Right lung (tissue), 5 donors: ENCODE measurements around the gene CCDC33. TPM values are rescaled to one million over a fixed set of nuclear protein-coding genes. Genes with fewer than 3 reads are reported as not detected.

Experiments used
- DNase-seq, 2 donors: peaks; one replicate each; pipeline ENCODE4 v3.0.0-alpha.2; 2013
- polyA plus RNA-seq, 5 donors: library from polyadenylated mRNA; unstranded; fragments of 120-200 nt; gene quantifications; one replicate each; pipeline versions ENCODE4 v1.2.1 to v1.2.3, GENCODE V29; 2013; ENCODE audit warnings: inconsistent platforms in 1 of 5, low replicate concordance in 1 of 5; ENCODE audit not compliant: insufficient read length in 5 of 5, insufficient read depth in 1 of 5

The CCDC33 gene
- polyA plus RNA-seq, 5 donors, result 0.57 to 2.6 (median 1.8) TPM

DNA sequence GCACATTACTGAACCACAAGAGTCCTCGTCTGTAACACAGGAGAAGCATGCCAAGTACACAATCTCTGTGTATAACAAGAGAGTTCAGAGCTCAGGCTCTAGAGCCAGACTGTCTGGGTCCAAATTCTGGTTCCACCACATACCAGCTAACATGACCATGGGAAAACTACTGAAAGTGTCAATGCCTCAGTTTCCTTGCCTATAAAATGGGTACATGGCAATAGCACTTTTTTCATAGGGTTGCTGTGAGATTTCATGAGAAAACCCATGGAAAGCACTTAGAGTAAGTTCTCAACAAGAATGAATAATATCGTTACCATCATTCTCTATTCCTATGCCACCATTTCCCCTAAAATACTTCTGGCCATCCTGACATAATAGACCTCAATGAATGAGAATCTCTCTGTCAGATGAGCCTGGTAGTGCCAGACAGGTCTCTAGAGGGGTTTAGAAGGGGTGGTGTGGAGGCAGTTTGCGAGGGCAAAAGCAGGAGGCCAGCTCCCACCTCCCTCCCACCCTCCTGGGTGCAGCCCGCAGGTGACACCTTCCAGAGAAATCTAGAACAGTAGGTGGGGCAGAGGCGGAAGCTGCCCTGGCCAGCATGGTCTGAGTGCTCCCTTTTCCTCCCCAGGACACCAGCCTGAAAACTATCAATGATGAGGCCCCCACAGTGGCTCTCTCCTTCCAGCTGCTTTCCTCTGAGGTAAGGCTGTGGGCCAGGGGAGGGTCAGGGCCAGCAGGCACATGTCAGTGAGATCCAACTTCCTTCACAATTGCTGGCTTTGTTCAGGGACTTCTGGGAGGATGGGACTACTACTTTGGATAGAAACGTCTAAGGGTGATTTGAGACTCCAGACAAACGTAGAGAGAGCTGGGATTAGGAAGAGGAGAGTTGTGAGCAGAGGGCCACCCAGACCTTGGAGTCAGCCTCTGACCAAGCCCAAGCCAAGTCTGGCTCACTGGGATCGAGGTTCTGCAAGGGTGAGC lies 45.3 kb downstream of the CCDC33 start:
- DNase-seq, result no peak

DNA sequence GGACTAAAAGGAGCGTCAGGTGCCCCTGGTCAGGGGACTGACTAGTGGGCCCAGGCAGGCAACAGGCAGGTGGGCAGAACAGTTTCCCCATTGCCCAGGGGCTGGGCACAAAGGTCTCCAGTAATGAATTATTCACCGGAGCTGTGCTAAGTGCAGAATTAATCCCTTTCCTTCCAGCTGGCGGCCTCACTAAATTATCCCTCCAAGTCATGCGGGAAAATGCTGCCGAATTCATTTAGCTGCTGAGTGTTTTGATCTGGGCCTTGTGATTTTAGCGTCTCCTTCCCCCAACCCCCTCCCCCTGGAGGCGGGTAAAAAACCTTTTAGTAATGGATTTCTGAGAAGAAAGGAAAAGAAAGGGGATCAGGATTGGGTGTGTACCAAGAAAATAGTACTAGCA lies 47.2 kb downstream of the CCDC33 start:
- no peak for DNase-seq

DNA sequence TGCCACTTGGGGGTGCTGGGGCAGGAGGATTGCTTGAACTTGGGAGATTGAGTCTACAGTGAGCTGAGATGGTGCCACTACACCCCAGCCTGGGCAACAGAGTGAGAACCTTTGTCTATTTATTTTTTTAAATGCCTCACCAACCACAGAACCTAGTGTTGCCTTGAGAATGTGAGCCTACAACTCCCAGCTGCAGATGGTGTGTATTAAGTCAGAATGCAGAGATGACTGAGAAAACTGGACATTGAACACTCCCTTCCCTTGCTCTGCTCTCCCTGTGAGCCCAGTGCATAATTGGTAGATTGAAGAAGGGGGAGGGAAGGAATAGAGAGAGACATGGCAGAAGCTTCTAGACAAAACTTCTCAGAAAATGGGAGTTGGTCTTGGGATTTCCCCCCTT lies 53.5 kb downstream of the CCDC33 start:
- no peak for DNase-seq

DNA sequence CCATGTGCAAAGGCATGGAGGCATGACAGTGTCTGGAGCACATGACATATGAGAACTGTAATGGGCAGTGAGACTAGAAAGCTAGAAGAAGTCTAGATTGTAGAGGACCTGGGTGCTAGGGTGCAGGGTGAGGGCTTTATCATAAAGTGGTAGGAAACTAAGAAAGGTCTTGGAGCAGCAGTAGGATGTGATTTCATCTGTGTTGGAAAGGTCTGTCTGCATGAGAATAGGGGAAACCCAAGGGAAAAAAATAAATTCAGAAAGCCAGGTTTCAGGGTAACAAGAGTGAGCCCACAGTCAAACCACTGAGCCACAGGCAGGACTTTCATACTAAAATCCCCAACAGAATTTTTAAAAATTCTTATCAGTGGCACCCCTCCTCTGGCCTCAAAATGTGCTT lies 54.5 kb downstream of the CCDC33 start:
- DNase-seq, result no peak

DNA sequence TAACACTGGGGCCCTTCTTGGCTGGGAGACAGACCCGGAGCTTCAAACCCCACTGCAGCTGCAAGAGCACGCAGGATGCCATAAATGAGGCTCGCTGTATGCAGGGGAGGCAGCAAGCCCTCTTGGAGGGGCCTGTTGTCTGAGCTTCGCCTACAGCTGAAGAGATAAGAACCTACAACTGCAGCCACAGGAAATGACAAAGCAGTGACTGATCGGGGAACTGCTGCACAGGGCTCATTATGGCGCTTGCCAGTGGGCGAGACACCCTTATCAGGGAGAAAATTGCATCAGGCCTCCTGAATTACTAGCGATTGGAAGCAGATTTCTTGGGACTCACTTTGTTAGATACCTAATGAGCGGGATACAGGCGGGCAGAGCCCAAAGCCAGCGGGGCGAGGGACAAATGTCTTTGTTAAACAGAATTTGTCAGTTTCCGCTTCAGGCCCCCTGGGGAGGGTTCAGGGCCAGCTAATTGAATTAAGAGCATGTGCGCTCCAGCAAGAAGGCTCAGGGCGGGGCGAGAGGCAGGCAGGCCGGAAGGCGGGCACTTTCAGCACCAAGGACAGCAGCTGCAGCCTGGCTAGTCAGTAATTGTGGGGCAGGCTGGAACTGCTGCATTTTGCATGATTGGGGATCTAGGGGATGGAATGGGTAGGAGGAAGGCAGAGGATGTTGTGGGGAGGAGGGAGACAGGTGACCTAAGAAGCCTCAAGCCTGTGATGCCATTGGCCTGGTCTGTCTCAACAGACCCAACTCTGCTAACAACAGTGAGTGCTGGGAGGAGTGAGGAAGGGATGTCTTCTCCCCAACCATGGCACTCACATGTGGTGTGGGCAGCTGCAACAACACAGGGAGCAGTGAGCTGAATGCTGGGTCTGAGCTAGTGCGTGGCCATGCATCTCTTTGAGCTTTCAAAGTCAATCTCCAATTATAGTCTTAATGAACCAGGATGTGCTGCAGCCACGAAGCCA lies 55.3 kb downstream of the CCDC33 start:
- peak; percentile 65 to 79 for DNase-seq

DNA sequence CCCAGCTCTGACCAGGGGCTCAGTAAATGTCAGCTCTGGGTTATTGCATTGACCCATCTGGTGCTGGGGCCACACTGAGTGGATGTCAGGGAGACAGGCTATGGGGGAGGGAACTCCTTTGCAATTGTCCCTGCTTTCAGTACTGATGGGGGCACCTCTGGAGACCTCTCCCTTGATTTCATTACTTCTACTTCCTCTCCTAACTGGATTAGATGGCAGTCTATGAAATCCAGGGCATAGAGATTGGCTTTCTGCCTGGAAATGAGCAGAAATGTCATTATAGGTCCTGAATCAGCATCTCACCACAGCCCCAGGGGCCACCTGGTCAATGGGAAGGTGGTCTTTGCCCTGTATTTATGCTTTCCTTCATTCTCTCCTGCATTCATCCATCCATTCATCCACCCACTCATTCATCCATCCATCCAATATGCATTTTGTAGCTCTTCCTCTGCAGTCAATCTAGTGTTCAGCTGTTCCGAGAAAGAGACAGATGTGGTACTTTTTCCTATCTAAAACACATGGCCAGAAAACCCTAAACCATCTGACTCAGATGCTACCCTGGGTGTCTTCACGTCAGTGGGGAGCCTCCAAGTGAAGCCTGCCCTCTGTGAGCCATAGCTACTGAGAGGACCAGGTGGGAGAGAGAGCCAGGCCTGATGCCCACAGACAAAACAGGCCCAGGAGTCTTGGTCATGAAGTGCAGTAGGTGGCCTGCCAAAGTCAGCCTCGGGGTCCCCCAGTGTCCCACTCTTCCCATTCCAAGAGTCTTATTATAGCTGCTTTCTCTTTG lies 57.1 kb downstream of the CCDC33 start:
- no peak for DNase-seq

DNA sequence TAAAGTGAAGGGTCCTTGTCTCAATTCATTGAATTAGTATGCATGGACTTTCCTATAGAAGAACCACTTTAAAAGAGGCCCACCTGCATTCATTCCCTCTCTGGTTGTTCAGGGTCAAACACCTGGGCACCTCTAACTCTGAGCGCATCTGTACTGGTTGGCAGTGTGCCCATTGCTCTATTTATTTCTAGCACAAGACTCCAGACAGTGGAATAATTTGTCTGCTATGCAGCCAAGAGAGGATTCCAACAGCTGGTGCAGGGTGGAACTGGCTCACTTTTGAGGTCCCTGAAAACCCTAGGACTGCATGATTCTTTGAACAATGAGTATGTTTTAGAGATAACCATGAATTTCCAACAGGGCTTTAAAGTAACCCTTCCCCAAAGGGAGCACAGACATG lies 57.9 kb downstream of the CCDC33 start:
- DNase-seq, result no peak

DNA sequence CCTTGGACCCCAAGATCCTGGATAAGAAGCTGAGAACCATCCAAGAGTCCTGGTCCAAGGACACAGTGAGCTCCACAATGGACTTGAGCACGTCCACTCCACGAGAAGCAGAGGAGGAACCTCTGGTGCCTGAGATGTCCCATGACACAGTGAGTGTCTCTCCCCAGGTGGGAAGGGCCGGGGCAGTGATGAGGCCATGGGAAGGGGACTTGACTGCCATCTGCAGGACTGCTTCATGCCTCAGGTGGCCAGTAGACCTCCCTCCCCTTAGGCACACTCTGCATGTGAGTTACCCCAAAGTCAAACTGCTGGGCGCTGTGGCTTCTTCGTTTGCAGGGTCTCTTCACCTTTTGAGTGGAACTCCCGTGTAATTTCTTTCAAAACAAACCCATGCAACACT lies 59.7 kb downstream of the CCDC33 start:
- DNase-seq, result no peak

DNA sequence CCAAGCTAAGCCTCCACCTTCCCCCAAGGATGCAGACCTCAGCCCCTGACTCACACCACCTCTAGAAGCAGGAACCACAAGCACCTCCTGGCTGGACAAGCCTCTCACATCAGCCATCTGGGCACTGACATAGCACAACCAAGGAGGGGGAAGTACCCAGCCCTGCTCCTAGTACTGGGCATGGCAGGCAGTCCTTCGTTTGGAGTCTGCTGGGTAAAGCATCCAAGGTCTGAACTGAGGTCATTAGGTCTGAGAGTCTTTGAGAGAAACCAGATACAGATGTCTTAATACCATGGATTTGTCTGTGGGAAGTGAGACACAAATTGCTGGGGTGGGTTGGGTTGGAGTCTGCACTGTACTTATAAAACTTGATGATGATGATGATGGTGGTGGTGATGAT lies 61.8 kb downstream of the CCDC33 start:
- DNase-seq, result no peak

DNA sequence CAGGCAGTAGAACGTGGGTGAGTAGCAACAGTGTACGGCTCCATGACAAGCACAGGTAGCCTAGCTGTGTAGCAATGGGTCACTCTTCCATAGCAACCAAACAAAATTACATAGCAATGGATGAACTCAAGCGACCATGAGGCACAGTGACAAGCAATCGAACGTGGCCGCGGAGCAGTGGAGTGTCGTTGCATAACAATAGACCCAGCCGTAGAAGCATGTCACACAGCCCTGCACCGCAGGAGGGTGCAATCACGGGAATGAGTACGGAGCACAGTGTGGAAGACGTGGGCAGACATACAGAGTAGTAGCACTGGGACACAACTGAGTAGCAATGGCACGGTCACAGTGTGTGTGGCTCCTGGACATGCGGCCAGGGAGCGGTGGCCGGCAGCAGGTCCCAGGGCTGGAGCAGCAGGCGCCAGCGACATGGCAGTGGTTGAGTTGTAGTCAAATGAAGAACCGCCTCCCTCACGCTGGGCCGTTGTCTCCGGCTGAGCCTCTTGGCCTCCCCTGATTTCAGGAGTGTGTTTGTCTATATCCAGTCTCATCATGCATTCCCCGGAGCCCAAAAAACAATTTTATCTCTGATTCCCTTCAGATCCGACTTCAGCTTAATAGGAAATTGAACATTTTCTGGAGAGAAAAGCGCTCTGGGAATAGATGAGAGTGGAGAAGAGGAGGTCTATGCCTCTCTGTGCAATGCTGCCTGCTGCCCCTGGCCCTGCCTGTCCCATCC lies 64.1 kb downstream of the CCDC33 start:
- no peak for DNase-seq

DNA sequence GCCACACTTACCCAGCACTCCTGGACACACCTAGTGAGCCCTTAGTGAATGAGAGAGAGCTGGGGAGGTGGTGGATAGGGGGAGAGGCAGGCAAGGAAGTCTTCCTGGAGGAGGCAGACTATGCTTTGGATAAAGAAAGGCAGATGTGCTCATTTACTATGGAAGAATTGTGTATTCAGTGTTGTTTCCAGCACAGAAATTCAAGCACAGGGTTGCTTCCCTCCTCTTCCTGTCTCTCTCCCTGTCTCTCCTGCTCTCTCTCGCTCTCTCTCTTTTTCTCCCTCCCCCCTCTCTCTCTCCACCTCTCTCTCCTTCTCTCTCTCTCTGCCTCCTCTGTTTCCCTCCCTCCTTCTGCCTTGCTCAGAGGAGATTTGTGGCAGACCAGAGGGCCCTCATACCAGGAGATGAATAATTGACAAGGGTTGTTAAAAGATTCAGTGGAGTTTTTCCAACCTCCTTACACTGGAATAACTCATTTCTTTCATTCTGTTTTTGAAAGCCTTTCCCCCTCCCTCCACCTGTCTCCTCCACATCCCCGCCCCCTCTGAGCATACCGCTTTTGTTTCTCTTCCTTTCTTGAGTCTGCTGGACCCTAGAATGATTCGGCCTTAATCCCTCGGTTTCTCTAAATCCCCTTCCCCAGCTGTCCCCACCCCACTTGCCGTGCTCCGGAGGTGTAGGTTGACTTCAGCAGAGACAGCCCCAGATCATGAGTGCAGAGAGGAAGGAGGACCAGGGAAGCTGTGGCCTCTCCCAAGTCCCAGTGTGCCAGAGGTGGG lies 65.6 kb downstream of the CCDC33 start:
- DNase-seq, result no peak

DNA sequence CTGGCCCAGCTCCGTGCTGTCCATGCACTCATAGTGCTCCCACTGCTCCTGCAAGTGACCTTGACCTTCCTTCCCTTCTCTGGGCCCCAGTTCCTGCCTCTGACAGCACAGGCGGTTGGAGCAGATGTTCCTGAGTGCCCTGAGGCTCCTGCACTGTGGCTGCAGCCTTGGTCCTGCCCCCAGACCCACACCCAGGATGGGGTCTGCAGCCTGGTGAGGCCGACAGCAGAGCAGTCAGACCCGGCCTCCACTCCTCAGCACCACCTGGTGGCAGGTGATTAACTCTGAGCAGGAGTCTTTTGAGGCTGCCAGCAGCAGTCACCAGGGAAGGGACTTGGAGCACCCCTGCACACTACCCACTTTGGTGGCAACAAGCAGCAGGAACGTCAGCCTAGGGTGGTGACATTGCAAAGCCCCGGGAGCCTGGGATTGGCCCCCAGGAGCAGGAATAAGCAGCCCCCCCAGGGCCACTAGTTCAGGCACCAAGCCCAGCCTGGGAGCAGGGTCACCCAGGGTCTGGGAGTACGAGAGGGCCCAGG lies 66.8 kb downstream of the CCDC33 start:
- DNase-seq, result no peak

DNA sequence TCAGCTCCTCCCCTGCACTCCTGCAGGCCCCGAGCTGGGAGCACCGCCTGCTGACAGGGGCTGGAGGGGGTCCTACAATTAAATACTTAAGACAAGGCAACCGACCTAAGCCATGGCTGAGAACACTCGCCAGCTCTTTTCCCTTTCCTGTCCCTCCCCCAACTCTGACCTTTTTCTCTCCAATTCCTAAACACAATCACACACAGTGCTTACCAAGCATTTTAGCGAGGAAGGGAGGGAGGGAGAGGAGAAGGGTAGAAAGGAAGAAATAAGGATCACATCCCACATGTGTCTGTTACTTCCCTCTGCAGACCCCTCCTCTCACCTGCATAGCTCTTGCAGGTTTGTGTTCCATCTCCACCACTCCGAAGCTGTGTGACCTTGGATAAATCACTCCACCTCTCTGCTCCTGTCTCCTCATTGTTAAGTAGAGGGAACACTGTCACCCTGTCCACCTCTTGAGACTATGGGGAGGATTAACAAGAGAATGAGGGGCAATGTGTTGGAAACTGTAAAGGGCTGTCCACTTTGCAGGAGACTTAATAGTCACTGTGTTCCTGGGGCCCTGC lies 67.7 kb downstream of the CCDC33 start:
- DNase-seq, result no peak

DNA sequence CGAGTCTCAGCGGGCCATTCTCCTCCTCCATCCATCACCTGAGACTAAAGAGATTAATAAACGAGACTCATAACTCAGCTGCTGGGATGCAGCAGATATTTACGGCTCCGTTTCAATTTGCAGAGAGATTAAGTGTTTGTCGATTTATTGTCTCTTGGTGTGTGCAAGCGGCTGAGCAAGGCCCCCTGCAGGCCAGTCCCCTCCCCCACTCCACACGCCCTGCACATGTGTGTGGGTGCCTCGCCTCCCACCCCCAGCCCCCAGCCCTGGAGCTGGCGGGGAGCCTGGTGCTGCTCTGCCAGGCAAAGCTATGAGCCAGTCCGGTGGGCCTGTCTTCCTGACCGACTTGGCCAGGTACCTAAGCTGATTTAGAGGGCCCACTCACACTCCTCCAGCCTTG lies 68.3 kb downstream of the CCDC33 start:
- DNase-seq, result no peak

DNA sequence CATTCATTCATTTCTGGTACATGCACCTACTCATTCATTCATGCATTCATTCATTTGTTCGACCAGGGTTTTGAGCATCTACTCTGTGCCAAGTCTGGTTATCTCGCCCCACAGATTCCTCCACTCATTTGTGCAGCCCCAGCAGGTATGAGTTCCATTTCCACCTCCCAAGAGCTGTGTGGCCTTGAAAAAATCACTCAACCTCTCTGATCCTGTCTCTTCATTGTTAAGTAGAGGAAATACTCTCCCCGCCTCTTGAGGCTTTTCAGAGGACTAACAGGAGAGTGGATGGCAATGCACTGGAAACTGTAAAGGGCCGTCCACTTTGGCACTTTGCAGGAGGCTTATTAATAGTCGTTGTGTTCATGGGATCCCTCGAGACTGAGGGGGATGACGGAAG lies 69.6 kb downstream of the CCDC33 start:
- DNase-seq, result no peak

DNA sequence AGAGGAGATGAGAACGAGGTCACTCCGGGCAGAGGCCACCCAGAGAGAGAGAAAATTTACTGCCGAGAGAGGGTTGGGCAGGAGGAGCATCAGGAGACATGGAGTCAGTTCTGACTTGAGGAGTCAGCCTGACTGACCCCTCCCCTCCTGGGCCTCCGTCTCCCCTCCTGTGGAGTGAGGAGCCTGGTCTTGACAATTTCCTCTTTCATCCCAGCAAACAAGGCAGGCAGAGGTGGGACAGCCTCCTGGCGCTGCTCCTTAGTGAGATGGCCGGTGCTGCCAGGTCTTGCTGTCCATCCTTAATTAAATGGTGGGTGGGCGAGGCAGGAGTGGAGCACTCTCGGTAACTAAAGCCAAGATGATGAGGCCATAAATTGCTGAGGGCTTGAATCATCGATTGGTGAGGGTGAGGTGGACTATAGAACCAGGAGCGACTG lies 70.7 kb downstream of the CCDC33 start:
- DNase-seq, result no peak

DNA sequence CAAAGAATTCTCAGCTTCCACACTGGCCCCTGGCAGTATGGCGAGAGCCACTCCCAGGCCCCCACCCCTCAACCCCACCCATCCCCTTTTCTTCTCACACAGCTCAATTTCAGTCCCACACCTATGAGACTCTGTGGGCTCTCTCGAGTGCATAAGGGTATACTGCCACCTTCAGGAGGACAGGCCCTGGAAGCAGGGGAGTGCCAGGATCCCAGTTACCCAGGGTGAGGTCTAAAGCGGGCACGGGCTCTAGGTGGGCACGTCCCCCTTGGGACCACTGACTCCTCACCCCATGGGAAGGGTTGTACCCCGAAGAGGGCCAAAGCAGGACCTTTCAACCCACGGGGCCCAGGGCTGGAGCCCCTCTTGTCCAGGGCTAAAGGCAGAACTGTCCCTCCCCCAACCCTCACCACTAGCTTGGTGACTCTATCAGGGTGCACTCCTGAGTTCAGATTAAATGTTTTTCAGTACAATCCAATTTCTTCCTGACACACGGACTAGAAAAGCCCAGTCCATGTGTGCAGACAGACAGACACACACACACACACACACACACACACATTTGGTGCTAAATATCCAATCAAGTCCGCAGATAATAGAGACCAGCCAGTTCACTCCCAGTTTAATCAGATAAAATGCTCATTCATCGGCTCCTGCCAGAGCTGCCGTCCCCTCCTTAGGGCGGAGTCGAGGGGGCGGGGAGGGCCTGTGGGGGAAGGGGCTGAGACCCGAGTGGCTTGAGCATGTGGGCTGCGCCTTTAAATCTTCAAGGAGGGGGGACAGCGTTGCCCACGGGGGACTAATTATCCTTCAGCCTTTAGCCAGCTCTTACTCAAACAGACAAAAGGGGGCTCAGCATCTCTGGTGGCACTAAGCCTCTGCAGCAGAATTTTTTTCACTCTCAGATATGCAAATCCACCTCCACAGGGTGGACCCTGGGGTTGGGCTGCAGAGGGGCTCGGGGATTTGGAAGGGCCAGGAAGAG lies 72.0 kb downstream of the CCDC33 start:
- DNase-seq, result no peak
